Measurements from ENCODE around the gene CFAP73.
A peak's percentile ranks its signal among the peaks of the same experiment; 100 is the strongest.
"Not testable (repeated sequence)": the region's sequence is repeated elsewhere in the genome, so short reads cannot be mapped to it uniquely, and the experiment has no call there.

The CFAP73 gene

DNA sequence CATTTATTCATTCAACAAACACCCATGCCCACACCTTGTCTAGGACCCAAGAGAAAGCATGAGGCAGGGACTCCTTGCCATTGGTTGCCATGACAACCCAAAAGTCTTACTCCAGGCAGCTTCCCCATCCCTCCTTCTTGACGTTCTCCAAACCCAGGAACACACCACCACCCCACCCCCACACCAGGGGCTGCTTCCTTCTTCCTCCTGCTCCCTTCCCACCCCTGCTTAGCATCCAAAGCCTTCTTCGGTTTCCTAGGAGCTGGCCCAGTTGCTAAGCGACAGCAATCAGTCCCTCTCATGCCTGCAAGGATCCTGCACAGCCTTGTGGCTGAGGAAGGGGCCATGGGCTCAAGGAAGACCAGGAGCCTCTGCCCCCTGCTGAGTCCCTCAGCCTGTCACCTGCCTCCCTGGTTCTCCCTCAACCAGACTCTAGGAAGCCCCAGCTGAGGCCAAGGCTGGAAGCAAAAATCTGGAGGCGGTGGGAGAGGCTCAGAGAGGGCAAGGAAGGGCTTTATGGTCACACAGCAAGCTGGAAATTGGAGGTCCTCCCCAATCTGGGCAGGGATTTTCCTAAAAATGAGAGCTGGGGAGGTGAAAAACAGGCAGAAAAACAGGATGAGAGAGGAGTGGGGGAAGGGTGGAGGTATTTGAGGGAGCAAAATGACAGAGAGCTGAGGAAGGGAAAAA lies 29.4 kb upstream of the CFAP73 start:
- no peak for DNase-seq (ENCODE audit: low read depth)

DNA sequence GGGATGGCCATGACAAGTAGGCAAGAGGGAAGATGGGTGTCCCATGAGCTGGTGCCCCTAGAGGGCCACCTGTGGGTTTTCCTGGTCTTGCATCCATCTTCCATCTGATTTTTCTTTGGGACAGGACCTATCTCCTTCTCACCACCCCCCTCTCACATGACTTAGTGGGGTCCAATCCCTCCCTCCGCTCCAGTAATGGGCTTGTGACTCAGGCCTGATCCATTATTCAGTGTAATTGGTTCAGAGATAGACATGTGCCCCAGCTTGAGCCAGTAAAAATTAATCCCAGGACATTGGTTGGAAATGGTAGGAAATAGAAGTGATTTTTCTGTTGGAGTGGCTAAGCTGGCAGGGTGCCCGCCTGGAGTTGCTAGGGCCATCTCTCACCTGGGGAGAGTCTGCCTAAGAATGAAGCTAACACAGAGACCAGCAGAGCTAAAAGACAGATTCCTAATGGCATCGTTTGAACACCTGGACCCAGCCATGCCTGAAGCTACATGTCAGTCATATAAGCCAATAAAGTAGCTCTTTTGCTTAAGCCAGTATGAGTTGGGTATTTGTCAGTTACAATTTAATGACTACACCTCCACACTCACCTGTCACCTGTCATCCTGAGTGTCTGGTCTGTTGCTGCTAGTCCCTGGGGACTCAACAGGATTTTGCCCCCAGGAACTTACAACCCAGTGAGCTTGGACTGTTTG lies 28.7 kb upstream of the CFAP73 start:
- no peak for DNase-seq (ENCODE audit: low read depth)

DNA sequence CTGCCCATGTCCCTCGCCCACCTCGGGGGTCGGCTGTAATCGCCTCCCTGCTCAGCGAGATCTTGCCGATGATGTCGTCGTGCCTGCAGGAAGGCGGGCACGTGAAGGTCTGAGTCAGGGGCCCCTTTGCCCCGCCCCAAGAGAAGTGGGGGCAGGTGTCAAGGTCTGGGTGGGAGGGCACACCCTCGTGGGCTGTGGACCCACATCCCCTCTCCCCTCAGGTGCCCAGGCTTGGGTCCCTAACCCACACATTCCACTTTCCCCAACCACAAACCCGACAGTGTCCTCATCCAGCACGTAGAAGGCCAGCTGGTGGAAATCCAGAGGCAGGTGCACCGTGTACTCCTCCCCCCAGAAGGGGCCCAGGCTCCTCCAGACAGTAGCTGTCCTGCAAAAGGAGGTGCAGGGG lies 21.7 kb upstream of the CFAP73 start:
- DNase-seq (ENCODE audit: low read depth): no peak

DNA sequence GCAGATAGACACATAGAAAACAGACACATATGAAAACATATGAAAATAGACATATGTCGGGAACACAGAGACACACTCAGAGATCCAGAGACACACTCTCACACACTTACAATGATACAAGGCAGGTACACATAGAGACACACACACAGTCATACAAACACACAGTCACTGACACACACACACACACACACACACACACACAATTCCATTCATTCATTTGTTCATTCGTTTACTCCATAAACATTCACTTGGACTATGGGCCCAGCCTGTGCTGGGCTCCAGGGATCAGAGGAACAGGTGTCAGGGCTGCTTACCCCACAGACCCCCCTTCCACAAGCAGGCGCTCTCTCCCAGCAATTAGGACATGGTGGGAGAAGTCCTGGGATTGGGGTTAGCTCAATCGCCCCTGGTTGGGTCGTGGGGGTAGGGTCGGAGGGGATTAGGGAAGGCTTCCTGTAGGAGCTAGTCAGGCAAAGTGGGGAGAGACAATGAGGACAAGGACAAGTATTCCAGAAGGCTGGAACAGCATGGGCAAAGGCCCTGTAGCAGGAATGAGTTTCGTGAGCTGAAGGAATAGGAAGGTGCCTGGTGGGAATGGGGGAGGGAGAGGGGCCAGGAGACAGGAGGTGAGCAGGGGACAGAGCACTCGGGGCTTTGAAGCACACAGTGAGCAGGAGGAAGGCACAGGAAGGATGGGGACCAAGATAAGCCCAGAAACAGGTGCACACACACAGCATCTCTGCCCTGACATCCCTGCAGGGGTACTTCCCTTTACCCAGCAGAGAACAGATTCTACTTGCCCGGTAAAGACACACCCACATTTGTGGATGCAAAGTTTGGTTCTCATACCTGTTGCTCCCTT lies 20.5 kb upstream of the CFAP73 start:
- no peak for DNase-seq (ENCODE audit: low read depth)

DNA sequence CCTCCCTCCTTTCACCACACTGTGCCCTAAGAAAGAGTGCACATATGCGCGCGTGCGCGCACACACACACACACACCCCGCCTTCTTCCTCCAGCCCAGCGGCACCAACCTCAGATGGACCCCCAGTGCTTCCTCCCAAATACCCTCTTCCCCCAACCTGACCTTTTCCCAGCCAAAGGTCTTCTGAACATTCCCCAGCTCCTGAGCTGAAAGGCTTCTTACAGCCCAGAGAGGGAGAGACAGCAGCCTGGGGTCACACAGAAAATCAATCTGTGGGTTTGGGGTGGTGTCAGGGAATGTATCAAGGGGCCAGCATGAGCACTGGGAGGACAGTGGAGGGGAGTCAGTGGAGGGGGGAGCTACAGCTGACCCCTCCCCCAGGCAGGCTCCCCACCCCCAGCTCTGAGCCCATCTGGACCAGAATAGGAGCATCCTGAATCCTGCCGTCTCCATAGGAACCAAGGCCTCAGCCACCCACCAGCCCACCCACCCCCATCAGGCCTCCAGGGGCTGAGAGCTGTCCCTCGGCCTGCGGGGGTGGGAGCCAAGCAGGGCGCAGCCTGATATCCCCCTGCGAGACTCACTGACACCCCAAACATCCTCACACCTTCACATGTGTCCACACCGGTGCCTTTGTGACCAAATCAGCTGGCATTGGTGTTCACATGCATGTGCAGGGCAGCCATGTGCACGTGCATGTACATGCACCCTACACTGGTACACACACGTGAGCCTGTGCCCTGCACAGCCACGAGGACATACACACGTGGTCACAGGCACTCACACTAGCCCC lies 19.7 kb upstream of the CFAP73 start:
- DNase-seq (ENCODE audit: low read depth): no peak

DNA sequence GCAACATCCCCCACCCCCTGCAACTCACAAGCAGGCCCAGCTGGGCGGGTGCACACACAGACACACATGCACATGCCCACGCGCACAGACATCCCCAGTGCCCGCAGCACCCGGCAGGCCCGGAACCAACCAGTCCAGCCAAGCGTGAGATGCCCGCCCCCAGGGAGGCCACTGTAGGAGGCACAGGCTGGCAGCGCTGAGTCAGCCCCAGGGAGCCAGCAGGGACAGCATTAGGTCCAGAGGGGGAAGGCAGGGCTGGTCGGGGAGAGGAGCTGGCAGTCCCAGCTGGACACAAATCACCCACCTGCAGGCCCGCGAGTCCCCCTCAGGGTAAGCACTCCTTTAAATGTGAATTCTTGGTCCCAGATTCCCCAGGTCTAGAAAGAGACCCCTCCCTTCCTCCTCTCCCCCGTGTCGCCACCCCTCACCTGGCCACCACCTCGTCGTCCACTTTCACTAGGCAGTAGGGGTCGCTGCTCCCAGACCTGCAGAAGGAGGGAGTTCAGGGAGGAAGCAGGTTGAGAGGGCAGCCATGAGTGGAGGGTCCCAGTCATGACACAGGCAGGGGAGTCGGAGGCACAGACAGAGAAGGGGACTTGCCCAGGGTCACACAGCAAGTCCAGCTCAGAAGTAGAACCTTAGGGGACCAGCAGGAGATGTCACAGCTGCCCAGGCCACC lies 18.9 kb upstream of the CFAP73 start:
- DNase-seq (ENCODE audit: low read depth): no peak

DNA sequence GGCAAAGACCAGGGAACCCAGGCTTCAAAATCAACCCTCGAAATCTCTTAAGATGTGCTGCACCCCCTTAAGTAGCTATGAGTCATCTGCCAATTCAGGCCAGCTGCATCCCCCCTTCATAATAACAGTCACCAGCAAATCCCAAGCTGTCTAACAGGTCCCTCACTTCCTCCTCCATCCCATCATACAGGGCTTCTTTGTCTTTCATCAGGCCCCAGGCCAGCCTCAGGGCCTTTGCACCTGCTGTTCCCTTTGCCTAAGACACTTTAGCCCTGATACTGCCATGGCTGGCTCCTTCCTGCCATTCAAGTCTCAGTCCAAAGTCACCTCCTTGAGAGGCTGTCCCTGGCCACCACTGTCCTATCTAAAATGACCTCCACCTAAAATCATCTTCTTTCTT lies 18.0 kb upstream of the CFAP73 start:
- no peak for DNase-seq (ENCODE audit: low read depth)

DNA sequence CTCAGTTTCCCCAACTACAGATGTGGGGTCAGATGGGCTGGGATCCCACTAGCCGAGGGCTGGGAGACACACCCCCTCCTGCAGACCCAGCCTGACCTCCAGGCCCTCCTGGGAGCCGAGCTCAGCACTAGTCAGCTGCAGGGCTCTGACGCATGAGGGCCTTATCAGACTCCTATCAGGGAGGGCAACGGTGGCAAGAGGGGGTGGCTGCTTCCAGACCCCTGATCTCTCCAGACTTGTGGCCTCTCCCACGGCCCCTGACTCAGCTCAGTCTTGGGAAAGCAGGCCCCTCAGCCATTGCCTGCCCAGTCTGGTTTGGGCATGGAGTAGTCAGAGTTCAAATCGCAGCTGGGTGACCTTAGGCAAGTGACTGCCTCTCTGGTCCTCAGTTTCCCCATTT lies 16.5 kb upstream of the CFAP73 start:
- DNase-seq (ENCODE audit: low read depth): no peak

DNA sequence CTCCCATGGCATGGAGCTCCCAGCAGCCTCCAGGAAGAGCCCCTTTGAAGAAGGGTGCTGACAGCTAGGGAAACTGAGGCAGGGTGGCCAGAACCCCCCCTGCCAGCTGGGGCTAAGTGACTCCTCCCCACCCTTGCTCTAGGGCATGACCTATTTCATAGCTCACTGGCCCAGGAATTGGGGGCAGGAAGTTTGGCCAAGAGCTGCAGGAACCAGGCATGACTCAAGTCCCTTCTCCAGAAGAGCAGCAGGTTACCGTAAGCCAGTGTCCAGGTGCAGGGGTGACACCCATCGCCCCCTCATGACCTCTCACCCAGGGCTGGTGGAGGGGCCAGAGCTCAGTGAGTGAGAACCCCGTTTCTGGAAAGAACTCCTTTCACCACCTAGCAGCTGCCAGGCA lies 15.9 kb upstream of the CFAP73 start:
- DNase-seq (ENCODE audit: low read depth): no peak

DNA sequence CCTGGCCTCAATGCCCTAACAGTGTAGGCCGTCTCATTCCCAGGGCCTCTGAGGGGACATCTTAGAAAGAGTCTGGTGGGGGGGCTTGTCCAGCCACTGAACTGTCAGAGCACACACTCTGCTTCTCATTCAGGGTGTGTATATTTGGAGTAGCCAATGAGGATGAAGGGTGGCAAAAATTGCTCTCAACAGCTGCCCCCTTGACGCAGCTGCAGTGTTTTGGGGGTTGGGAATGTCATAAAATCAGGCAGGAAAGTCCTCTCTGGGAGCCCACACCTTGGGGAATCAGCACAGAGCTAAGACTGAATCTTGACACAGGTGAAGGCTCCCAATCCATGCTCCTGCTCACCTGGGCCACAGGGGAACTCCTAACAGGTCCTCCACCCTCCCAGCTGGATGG lies 15.5 kb upstream of the CFAP73 start:
- DNase-seq (ENCODE audit: low read depth): no peak

DNA sequence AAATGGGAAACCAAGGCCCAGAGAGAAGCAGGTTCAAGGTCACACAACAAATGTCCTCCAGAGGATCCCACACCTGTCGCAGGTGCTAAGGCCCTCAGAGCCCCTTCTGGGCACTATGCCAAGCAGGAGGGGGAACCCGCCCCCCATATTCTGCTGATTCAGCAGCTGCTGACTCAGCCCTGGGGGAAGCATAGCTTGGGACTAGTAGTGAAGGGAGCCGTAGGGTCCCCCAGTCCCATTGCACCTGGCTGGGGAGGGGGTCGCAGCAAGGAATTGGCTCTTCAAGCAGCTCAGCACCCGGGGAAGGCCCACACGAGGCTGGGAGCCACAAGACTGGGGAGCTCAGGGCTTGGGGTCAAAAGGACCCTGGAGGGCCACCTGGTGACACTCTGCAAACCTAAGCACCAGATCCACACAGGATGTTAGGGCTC lies 15.0 kb upstream of the CFAP73 start:
- DNase-seq (ENCODE audit: low read depth): no peak

DNA sequence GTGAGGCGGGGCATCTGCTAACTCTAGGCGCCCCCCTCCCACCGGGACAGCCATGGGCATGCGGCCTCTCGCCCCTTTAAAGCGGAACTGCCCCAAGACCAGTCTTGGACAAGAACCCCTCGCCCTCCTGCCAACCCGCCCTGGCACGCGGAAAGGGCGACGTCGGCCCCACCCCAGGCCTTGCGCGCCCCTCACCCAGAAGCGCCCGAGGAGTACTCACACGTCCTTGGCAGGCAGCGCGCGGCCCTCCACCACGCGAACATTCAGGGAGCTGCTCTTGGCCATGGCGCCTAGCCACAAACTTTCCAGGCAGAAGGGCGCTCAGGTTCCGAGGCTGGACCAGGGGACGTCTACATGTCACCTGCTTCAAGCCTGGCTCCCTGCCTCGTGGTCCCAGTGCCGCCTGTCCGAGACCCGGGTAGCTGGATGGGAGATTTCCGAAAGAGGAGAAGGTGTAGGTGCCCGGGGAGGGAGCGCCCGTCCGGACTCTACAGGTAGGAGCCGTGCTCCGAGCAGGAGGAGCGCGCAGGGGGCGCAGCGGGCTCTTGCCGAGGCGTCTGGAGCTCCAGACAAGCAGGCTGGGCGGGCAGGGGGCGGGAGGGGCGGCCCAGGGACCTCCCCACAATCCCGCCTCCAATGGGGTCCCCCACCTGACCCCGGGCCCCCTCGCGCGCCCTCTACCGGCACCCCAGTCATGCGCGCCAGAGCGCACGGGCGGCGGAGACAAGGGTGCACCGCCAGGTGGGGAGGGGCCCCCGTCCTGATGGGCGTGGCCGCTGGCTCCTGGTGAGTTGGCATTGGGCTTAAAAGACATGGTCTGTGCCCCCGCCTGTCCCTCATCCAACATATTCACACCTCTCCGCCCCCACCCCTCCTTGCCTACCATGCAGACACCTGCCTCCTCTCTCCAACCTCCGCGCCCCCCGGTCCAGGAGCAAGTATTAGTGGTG lies 14.1 kb upstream of the CFAP73 start, which contains the start of gene RASAL1:
TSS of gene RASAL1 (minus strand) at position 584 of the 950 bp plus-strand sequence. CDS start at position 285, 299 bp downstream.
- DNase-seq (ENCODE audit: low read depth): peak; percentile 74

DNA sequence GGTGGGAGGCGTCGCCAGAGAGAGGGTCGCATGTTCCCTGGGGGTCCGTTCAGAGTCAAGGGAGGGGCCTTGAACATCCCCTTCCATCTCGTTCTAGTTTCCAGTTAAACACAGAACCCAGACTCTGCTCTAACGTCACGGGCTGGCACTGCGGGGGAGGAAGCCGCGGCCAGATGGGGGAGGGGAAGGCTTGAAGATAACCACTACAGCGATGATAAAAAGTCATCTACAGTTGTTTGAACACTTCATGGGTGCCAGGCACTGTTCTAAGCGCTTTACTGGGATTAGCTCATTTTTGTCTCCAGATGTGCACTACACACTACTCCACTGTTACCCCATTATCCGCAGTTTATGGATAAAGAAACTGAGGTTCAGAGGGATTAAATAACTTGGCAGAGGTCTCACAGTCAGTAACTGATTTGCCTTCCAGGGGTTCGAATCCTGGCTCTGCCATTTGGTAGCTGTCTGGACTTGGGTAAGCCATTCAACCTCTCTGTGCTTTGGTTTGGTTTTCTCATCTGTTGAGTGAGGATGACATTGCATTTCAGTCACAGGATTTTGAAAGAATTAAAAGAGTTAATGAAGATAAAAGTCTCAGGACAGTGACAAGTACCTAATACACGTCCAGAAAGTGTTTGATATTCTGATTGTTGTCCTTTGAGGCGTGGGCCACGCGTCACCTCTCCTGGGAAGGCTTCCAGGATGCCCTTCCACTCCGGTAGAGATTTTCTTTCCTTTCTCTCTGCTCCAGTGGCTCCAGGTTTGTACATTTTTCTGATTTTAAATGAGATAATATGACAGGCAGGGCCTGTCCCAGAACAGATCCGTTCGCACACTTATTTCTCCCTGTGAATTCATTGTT lies 13.2 kb upstream of the CFAP73 start:
- DNase-seq (ENCODE audit: low read depth): peak; percentile 49

DNA sequence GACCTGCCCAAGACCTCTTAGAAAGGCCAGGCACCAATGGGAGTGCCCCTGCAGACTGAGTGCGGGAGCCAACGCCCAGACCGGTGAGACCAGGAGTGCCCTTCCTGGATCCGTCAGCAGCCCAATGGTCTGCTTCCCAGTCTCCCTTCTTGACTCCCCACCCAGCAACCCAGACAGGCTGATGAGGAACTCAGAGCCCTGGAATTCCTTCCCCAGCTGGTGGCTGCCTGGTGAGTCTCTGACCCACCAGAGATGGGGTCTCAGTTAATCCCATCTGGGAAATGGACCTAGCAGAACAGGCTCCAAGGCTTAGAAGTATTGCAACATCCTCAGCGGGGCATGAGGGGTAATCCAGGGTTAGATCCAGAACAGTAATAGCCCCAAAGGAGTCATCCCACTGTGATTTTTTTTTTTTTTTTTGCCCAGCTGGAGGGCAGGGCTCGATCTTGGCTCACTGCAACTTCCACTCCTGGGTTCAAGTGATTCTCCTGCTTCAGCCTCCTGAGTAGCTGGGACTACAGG lies 12.5 kb upstream of the CFAP73 start:
- DNase-seq (ENCODE audit: low read depth): no peak

DNA sequence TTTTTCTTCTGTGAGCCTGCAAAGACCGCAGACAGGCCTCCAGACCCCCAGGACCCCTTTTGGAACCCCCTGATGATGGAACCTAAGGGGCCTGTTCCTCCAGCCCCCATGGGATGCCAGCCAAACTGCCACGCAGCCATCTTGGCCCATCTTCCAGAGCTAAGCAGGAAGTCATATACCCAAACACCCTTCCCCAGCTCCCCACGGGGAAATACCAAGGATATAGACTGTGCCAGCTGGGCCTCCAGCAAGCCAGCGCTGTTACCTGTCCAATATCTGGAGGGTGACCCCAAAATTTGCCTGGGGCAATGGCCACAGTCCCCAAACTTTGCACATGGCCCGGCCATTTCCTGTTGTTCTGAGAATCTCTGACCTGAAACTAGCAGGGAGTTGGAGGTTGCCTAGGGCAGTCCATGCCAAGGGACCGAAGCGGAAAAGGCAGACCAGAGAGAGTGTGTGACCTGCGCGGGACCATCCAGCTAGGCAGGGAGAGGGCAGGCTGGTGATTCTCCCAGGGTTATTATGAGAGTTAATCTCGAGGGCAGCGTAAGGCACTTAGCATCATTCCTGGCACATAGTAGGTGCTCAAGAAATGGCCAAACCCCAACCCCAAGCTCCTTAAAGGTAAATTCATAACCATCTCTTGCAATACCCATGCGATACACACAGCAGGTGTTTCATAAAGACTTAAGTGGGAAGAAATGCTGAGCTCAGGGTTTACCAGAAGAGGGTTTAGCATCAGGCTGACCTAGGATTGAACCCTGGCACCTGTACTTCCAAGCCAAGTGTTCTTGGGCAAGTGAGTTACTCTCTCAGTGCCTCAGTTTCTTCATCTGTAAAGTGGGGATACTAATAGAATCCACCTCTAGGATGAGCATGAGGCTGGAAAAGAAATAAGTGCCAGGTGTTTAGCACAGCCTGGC lies 11.4 kb upstream of the CFAP73 start:
- DNase-seq (ENCODE audit: low read depth): no peak

DNA sequence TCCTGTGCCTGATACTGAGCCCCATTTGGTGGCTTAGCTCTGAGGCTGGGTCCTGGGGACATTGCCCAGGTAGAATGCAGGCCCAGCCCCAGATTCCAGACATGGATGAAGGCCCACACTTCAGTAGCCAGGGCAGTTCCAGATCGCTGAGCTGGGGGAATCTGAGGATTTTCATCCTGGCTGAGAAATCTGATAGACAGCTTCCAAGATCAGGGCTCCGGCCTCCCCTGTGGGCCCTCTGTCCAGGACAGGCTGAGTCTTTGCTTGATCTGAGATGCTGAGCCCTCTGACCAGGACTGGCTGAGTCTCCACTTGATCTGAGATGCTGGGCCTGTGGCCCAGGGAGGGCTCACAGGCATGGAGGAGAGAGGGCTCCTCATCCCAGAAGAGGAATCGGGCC lies 10.7 kb upstream of the CFAP73 start:
- DNase-seq (ENCODE audit: low read depth): no peak

DNA sequence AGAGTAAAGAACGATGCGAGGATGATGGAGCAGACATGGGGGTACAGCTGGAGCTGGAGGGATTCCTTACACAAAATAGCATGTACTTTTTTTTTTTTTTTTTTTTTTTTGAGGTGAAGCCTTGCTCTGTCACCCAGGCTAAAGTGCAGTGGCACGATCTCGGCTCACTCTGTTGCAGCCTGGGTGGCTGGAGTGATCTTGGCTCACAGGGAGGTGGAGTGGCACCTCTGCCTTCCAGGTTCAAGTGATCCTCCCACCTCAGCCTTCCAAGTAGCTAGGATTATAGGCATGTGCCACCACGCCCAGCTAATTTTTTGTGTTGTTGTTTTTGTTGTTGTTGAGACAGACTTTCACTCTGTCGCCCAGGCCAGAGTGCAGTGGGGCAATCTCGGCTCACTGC lies 8.8 kb upstream of the CFAP73 start:
- DNase-seq (ENCODE audit: low read depth): no peak

DNA sequence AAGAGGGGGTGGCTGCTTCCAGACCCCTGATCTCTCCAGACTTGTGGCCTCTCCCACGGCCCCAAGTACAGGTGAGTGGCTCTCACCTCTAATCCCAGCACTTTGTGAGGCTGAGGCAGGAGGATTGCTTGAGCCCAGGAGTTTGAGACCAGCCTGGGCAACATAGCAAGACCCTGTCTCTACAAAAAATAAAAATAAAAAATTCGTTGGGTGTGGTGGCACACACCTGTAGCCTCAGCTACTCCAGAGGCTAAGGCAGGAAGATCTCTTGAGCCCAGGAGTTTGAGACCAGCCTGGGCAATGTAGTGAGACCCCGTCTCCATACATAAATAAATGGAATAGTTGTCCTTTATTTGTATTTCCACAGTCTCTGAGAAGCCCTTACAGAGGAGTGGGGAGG lies 7.8 kb upstream of the CFAP73 start:
- DNase-seq (ENCODE audit: low read depth): not testable (repeated sequence)

Measured in stimulated activated CD4-positive, alpha-beta T cell treated with anti-CD3 and anti-CD28 coated beads, Interleukin-2, amount 100 ng/mL, for 4 hours (primary cell).